ENCODE results near the gene PARN. TPM values are rescaled to one million over a fixed set of nuclear protein-coding genes. Genes with fewer than 3 reads are reported as not detected.

The PARN gene
- total RNA-seq, 1 experiment from 2014 or later, result 30.7 TPM

- Mint-ChIP-seq H3K4me1 (ENCODE audit: low read depth, unreplicated experiment) (no peaks in the 10 kb centered on the region), H3K27me3 (ENCODE audit: insufficient read depth, unreplicated experiment) (no peaks in the 10 kb centered on the region), H3K9me3 (ENCODE audit: unreplicated experiment) (no peaks in the 10 kb centered on the region), H3K27ac (ENCODE audit: unreplicated experiment) (no peak overlapping the region), H3K36me3 (ENCODE audit: insufficient read depth, unreplicated experiment) (peaks cover 30% of the 10 kb centered on the region), H3K4me3 (ENCODE audit: unreplicated experiment) (no peak overlapping the region)
- Histone ChIP-seq H3K27me3 (replicated peaks; ENCODE audit: control insufficient read depth, insufficient read depth, low read length) (no peaks in the 10 kb centered on the region), H3K9me3 (no peaks in the 10 kb centered on the region), H3K4me1 (no peaks in the 10 kb centered on the region), H3K36me3 (ENCODE audit: control insufficient read depth, insufficient read depth, low read length) (no peaks in the 10 kb centered on the region), H3K4me3 (ENCODE audit: low read depth, low read length) (no peak overlapping the region)
- DNase-seq, result no peak
- ChIA-PET POLR2A (no interaction called here), CTCF (no interaction called here)
- intact Hi-C loops (cut with micrococcal nuclease; ENCODE audit: unreplicated experiment), result no loop called here
- TF ChIP-seq CTCF (IDR thresholded peaks at IDR 0.05; ENCODE audit: insufficient read depth in 1 of 2, low read depth in 1 of 2, low read length in 1 of 2, severe bottlenecking in 1 of 2, unreplicated experiment in 1 of 2), result no peak
- no TSS peak for BruUV-seq (replicated peaks)
Measured at GRCh38 chr16:14608111-14608566, 21.9 kb downstream of the PARN start.

DNA sequence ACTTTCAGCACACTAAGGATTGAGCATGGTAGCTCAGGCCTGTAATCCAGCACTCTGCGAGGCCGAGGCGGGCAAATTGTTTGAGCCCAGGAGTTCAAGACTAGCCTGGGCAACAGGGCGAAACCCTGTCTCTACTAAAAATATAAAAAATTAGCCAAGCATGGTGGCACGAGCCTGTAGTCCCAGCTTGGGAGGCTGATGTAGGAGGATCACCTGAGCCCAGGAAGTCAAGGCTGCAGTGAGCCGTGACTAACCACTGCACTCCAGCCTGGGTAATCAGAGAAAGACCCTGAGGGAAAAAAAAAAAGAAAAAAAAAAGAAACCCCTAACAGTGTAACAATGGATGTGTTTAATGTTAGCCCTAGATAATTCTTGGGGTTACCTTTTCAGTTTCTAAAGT is 24.0 kb downstream of the PARN start:
- H3K36me3 ChIP-seq (ENCODE audit: control insufficient read depth, insufficient read depth, low read length), result no peaks in the 10 kb centered on the region
- no peak overlapping the region for H3K4me3 Mint-ChIP-seq (ENCODE audit: unreplicated experiment)
- H3K27me3 ChIP-seq (replicated peaks; ENCODE audit: control insufficient read depth, insufficient read depth, low read length), result no peaks in the 10 kb centered on the region
- no peaks in the 10 kb centered on the region for H3K4me1 ChIP-seq
- no peak overlapping the region for H3K27ac Mint-ChIP-seq (ENCODE audit: unreplicated experiment)
- no peak for TF ChIP-seq CTCF (IDR thresholded peaks at IDR 0.05; ENCODE audit: insufficient read depth in 1 of 2, low read depth in 1 of 2, low read length in 1 of 2, severe bottlenecking in 1 of 2, unreplicated experiment in 1 of 2)
- ChIA-PET POLR2A (no interaction called here), CTCF (no interaction called here)
- H3K9me3 ChIP-seq, result no peaks in the 10 kb centered on the region
- no peaks in the 10 kb centered on the region for H3K9me3 Mint-ChIP-seq (ENCODE audit: unreplicated experiment)
- peaks cover 39% of the 10 kb centered on the region for H3K36me3 Mint-ChIP-seq (ENCODE audit: insufficient read depth, unreplicated experiment)
- no peak overlapping the region for H3K4me3 ChIP-seq (ENCODE audit: low read depth, low read length)
- BruUV-seq (replicated peaks), result no TSS peak
- H3K4me1 Mint-ChIP-seq (ENCODE audit: low read depth, unreplicated experiment), result no peaks in the 10 kb centered on the region
- intact Hi-C loops (cut with micrococcal nuclease; ENCODE audit: unreplicated experiment), result no loop called here
- H3K27me3 Mint-ChIP-seq (ENCODE audit: insufficient read depth, unreplicated experiment), result no peaks in the 10 kb centered on the region
- no peak for DNase-seq

GRCh38 chr16:14602443-14602963 is 27.6 kb downstream of the PARN start:
- intact Hi-C loops (cut with micrococcal nuclease; ENCODE audit: unreplicated experiment), result no loop called here
- H3K27me3 Mint-ChIP-seq (ENCODE audit: insufficient read depth, unreplicated experiment), result no peaks in the 10 kb centered on the region
- no peak overlapping the region for H3K27ac Mint-ChIP-seq (ENCODE audit: unreplicated experiment)
- no peaks in the 10 kb centered on the region for H3K27me3 ChIP-seq (replicated peaks; ENCODE audit: control insufficient read depth, insufficient read depth, low read length)
- H3K4me1 ChIP-seq, result no peaks in the 10 kb centered on the region
- no peaks in the 10 kb centered on the region for H3K9me3 ChIP-seq
- no peak for DNase-seq
- no peak overlapping the region for H3K4me3 Mint-ChIP-seq (ENCODE audit: unreplicated experiment)
- H3K4me3 ChIP-seq (ENCODE audit: low read depth, low read length), result no peak overlapping the region
- peaks cover 47% of the 10 kb centered on the region for H3K36me3 Mint-ChIP-seq (ENCODE audit: insufficient read depth, unreplicated experiment)
- BruUV-seq (replicated peaks), result no TSS peak
- no peaks in the 10 kb centered on the region for H3K36me3 ChIP-seq (ENCODE audit: control insufficient read depth, insufficient read depth, low read length)
- ChIA-PET CTCF (no interaction called here), POLR2A (no interaction called here)
- TF ChIP-seq CTCF (IDR thresholded peaks at IDR 0.05; ENCODE audit: insufficient read depth in 1 of 2, low read depth in 1 of 2, low read length in 1 of 2, severe bottlenecking in 1 of 2, unreplicated experiment in 1 of 2), result no peak
- no peaks in the 10 kb centered on the region for H3K4me1 Mint-ChIP-seq (ENCODE audit: low read depth, unreplicated experiment)
- no peaks in the 10 kb centered on the region for H3K9me3 Mint-ChIP-seq (ENCODE audit: unreplicated experiment)

All from Caco-2 (cell line).